Neutrophil (primary cell): ENCODE results near the gene TMEM164.

Source experiments
- H3K27ac ChIP-seq: fragments of 200-600 bp; sonication (generic); 2 replicates; pipeline ENCODE4 v1.5.1; 2016; ENCODE audit warnings: mild to moderate bottlenecking, moderate library complexity
- H3K27me3 ChIP-seq: fragments of 200-600 bp; sonication (generic); 2 replicates; pipeline ENCODE4 v1.6.0; 2016; ENCODE audit warnings: mild to moderate bottlenecking
- H3K36me3 ChIP-seq: fragments of 200-600 bp; sonication (generic); 2 replicates; pipeline ENCODE4 v1.5.1; 2017
- H3K4me1 ChIP-seq, 2 experiments: fragments of 200-600 bp in 1 of 2; sonication (generic) in 1 of 2; 1 replicate in 1 of 2; 2 replicates in 1 of 2; pipeline versions ENCODE4 v1.5.1 to v1.6.1; 2013 to 2016; ENCODE audit warnings: low read depth in 1 of 2, low read length in 1 of 2, mild to moderate bottlenecking in 1 of 2, moderate library complexity in 1 of 2; ENCODE audit not compliant: control insufficient read depth in 1 of 2, insufficient read depth in 1 of 2
- H3K4me3 ChIP-seq, 2 experiments: fragments of 200-600 bp in 1 of 2; sonication (generic) in 1 of 2; 1 replicate in 1 of 2; 2 replicates in 1 of 2; pipeline ENCODE4 v1.5.1; 2013 to 2016; ENCODE audit warnings: low read depth in 1 of 2, low read length in 1 of 2, mild to moderate bottlenecking in 1 of 2, moderate library complexity in 1 of 2
- H3K9me3 ChIP-seq: fragments of 200-600 bp; sonication (generic); 2 replicates; pipeline ENCODE4 v1.5.1; 2016
- CTCF ChIP-seq: fragments of 200-600 bp; sonication (generic); IDR thresholded peaks from 2 replicates; pipeline ENCODE4 v1.5.1; 2016; ENCODE audit warnings: antibody characterized with exemption

Gene TMEM164

DNA sequence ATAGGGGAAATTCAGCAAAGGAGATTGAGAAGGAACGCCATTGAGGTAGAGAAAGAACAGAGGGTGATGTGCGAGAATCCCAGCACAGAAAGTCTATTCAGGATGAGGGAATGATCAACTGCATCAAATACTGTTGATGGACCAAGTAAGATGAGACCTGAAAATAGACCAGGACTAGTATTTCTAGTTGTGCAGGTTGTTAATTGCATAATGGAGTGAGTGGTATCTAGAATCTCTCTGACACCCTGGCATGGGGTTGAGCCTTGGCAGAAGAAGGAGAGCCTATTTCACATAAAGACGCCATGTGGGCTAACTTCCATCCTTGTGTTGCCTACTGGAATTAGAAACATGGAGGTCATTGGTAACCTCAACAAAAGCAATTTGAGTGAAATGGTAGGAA lies 135.6 kb downstream of the TMEM164 start:
- Histone ChIP-seq H3K36me3 (no peaks in the 10 kb centered on the region), H3K9me3 (no peaks in the 10 kb centered on the region), H3K4me3 (no peak overlapping the region), H3K4me1 (peaks cover 11 to 32% of the 10 kb centered on the region in 2 experiments), H3K27me3 (no peaks in the 10 kb centered on the region), H3K27ac (no peak overlapping the region)
- TF ChIP-seq CTCF = no peak

DNA sequence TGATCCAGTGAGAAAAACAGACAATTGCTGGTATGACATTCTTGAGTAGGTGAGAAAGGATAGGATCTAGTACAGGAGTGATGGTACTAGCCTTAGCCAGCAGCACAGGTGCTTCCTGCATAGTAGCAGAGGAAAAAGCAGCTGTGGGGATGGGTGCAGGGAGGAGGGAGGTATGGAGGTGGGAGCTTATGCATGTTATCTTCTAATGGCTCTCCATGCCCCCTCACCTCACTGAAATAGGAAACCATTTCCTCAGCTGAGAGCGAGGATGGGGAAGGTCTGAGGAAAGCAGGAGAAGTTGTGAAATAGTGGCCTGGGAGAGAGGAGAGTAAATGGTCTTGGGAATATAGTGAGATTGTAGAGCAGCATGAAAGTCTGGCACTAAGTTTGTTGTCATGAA lies 136.3 kb downstream of the TMEM164 start:
- H3K36me3 ChIP-seq = no peaks in the 10 kb centered on the region
- H3K9me3 ChIP-seq = no peaks in the 10 kb centered on the region
- H3K4me3 ChIP-seq = no peak overlapping the region
- no peak for TF ChIP-seq CTCF
- no peaks in the 10 kb centered on the region for H3K27me3 ChIP-seq
- no peak overlapping the region for H3K27ac ChIP-seq
- peaks cover 15 to 37% of the 10 kb centered on the region in 2 experiments for H3K4me1 ChIP-seq

- no peak overlapping the region for H3K4me3 ChIP-seq
- no peaks in the 10 kb centered on the region for H3K27me3 ChIP-seq
- peaks cover 17% of the 10 kb centered on the region for H3K36me3 ChIP-seq
- no peak overlapping the region for H3K27ac ChIP-seq
- TF ChIP-seq CTCF = no peak
- peaks cover 33 to 42% of the 10 kb centered on the region in 2 experiments for H3K4me1 ChIP-seq
- no peaks in the 10 kb centered on the region for H3K9me3 ChIP-seq
Measured at GRCh38 chrX:110142096-110142495, 139.2 kb downstream of the TMEM164 start.

GRCh38 chrX:110143454-110144210 lies 140.7 kb downstream of the TMEM164 start:
- Histone ChIP-seq H3K9me3 (no peaks in the 10 kb centered on the region), H3K27ac (peak overlapping the region; percentile 36), H3K4me1 (peaks cover 33 to 42% of the 10 kb centered on the region in 2 experiments), H3K4me3 (no peak overlapping the region), H3K36me3 (peaks cover 17% of the 10 kb centered on the region), H3K27me3 (no peaks in the 10 kb centered on the region)
- TF ChIP-seq CTCF = no peak

- H3K27me3 ChIP-seq = no peaks in the 10 kb centered on the region
- H3K36me3 ChIP-seq = peaks cover 24% of the 10 kb centered on the region
- peak overlapping the region; percentile 33 for H3K27ac ChIP-seq
- no peaks in the 10 kb centered on the region for H3K9me3 ChIP-seq
- no peak overlapping the region for H3K4me3 ChIP-seq
- H3K4me1 ChIP-seq = peaks cover 33% of the 10 kb centered on the region in 2 experiments
- TF ChIP-seq CTCF = no peak
Measured at GRCh38 chrX:110145311-110145710, 142.4 kb downstream of the TMEM164 start.
